ENCODE data around the gene MRGPRG. TPM values are rescaled to one million over a fixed set of nuclear protein-coding genes. Genes with fewer than 3 reads are reported as not detected.

The MRGPRG gene
- total RNA-seq, 1 experiment from 2014 or later, result not detected

DNA sequence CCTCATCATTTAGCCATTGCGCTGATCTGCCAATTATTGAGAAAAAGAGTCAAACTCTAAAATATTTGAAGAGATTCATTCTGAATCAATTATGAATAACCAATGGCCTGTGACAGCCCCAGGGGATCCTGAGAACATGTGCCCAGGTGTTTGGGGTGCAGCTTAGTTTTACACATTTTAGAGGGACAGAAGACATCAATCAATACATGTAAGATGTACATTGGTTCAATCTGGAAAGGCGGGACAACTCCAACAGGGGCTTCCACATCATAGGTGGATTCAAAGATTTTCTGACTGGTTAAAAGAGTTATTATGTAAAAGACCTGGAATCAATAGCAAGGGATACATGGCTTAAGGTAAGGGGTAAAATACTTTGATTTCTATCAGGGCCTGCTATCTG is 18.5 kb upstream of the MRGPRG start:
- H2AFZ ChIP-seq (ENCODE audit: low read length), result no peak overlapping the region
- H3K36me3 ChIP-seq (ENCODE audit: insufficient read depth, low read length), result no peaks in the 10 kb centered on the region
- H3K27me3 ChIP-seq (ENCODE audit: low read length), result no peaks in the 10 kb centered on the region
- no peak for DNase-seq
- H3K9me2 ChIP-seq (replicated peaks; ENCODE audit: insufficient read depth, low read length), result no peaks in the 10 kb centered on the region
- no peaks in the 10 kb centered on the region for H3K9me3 ChIP-seq (ENCODE audit: low read length)
- no peaks in the 10 kb centered on the region for H3K79me2 ChIP-seq (ENCODE audit: low read length)
- H4K20me1 ChIP-seq (ENCODE audit: insufficient read depth, low read depth, low read length), result no peaks in the 10 kb centered on the region
- H3K4me3 ChIP-seq (ENCODE audit: low read length), result no peak overlapping the region
- H3K27ac ChIP-seq (ENCODE audit: low read length), result no peak overlapping the region
- H3K4me1 ChIP-seq (ENCODE audit: low read length), result no peaks in the 10 kb centered on the region
- no peak overlapping the region for H3K9ac ChIP-seq (ENCODE audit: low read length)
- H3K4me2 ChIP-seq (ENCODE audit: low read depth, low read length, poor library complexity, severe bottlenecking), result no peak overlapping the region

DNA sequence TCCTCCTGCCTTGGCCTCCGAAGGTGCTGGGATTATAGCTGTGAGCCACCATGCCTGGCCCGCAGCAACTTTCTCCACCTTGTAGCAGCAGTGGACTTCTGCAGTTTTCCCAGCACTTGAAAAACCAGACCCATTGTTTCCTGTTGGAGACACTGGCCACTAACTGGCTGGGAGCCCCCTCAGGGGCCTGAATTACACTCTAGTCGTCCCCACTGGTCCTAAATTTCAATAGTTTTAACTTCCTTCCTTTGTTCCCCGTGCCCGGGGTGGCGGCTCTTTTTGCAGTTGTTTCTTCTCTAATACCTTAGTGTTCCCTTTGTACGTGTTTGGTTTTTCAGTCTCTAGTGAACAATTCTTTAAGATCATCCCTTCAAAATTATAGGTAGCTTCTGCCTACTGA is 16.2 kb upstream of the MRGPRG start:
- H3K4me2 ChIP-seq (ENCODE audit: low read depth, low read length, poor library complexity, severe bottlenecking), result no peak overlapping the region
- DNase-seq, result no peak
- no peaks in the 10 kb centered on the region for H3K36me3 ChIP-seq (ENCODE audit: insufficient read depth, low read length)
- no peaks in the 10 kb centered on the region for H3K79me2 ChIP-seq (ENCODE audit: low read length)
- no peaks in the 10 kb centered on the region for H3K4me1 ChIP-seq (ENCODE audit: low read length)
- H3K27me3 ChIP-seq (ENCODE audit: low read length), result no peaks in the 10 kb centered on the region
- H4K20me1 ChIP-seq (ENCODE audit: insufficient read depth, low read depth, low read length), result no peaks in the 10 kb centered on the region
- H3K27ac ChIP-seq (ENCODE audit: low read length), result no peak overlapping the region
- H3K9me2 ChIP-seq (replicated peaks; ENCODE audit: insufficient read depth, low read length), result no peaks in the 10 kb centered on the region
- H3K9ac ChIP-seq (ENCODE audit: low read length), result no peak overlapping the region
- H3K4me3 ChIP-seq (ENCODE audit: low read length), result no peak overlapping the region
- H3K9me3 ChIP-seq (ENCODE audit: low read length), result no peaks in the 10 kb centered on the region
- H2AFZ ChIP-seq (ENCODE audit: low read length), result no peak overlapping the region

DNA sequence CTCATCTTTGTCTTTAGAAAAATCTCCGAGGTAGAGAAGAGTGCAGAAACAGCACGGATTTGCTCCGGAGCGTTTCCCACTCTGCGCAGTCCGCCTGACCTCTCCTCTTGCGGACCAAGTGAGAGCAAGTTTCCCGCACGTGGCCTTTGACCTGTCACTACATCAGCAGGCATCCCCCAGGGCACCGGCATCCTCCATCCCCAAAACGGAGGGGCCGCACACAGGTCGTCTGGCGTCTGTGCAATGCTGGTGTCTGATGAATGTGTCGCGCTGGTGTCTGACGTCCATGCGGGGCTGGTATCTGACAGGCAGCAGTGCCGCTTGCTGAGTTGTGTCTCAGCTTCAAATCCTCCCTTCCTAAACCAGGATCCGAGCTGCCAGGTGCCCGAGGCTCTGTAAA is 14.3 kb upstream of the MRGPRG start:
- Histone ChIP-seq H3K36me3 (ENCODE audit: insufficient read depth, low read length) (no peaks in the 10 kb centered on the region), H3K9ac (ENCODE audit: low read length) (no peak overlapping the region), H3K79me2 (ENCODE audit: low read length) (no peaks in the 10 kb centered on the region), H3K4me3 (ENCODE audit: low read length) (no peak overlapping the region), H3K9me3 (ENCODE audit: low read length) (no peaks in the 10 kb centered on the region), H2AFZ (ENCODE audit: low read length) (no peak overlapping the region), H3K27me3 (ENCODE audit: low read length) (no peaks in the 10 kb centered on the region), H3K4me1 (ENCODE audit: low read length) (no peaks in the 10 kb centered on the region), H3K4me2 (ENCODE audit: low read depth, low read length, poor library complexity, severe bottlenecking) (no peak overlapping the region), H4K20me1 (ENCODE audit: insufficient read depth, low read depth, low read length) (no peaks in the 10 kb centered on the region), H3K27ac (ENCODE audit: low read length) (no peak overlapping the region), H3K9me2 (replicated peaks; ENCODE audit: insufficient read depth, low read length) (no peaks in the 10 kb centered on the region)
- DNase-seq, result no peak

DNA sequence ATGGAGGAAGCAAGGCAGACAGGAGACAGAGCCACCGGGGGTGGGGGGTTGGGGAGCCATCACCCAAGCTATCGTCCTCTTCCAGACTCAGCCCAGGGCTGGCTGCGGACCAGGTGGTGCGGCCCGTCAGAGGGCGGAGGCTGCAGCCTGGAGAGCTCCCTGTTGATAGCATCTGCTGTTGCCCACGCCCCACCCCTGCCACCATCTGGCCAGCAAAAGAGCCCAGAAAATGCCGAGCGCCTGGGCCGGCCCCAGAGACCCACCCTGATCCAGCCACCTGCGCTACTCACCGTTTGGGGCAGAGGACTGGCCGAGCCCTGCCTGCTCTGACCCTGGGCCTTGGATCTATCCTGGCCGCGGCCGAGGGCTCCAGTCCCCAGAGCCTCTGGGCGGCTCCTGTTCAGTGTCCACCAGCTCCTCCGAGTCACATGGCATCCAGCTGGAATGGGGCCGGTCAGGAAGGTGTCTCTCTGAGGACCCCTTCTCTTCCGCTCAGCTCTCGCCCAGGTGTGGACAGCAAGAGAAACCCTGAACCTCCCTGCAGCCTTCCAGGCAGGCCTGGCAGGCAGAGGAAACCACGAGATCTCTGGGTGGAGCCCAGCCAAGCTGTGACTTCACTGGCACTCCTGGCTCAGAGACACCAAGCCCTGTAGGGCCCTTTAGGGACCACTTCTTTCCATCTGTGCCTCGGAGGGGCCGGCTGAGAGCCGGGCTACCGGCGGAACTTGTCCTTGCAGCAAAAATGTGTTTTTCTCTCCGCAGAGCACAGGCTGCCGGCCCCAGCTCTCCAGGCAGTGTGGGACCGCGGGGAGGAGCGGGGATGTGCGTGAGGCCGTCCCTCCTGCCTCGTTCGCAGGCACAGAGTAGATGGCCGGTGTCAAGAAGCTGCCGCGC is 13.5 kb upstream of the MRGPRG start, which contains the start of gene MRGPRE:
TSS of gene MRGPRE (minus strand) at position 567 of the 894 bp plus-strand sequence. CDS start 3,618 bp downstream, outside the sequence.
- no peak within 1 kb of the TSS for H3K4me3 ChIP-seq (ENCODE audit: low read length)
- no peaks in the 10 kb centered on the region for H3K9me3 ChIP-seq (ENCODE audit: low read length)
- H3K36me3 ChIP-seq (ENCODE audit: insufficient read depth, low read length), result no peaks in the 10 kb centered on the region
- no peak within 1 kb of the TSS for H3K9ac ChIP-seq (ENCODE audit: low read length)
- H3K4me2 ChIP-seq (ENCODE audit: low read depth, low read length, poor library complexity, severe bottlenecking), result no peak within 1 kb of the TSS
- H3K27me3 ChIP-seq (ENCODE audit: low read length), result no peaks in the 10 kb centered on the region
- DNase-seq, result no peak
- H3K79me2 ChIP-seq (ENCODE audit: low read length), result no peaks in the 10 kb centered on the region
- H3K27ac ChIP-seq (ENCODE audit: low read length), result no peak within 1 kb of the TSS
- no peaks in the 10 kb centered on the region for H3K4me1 ChIP-seq (ENCODE audit: low read length)
- no peak within 1 kb of the TSS for H2AFZ ChIP-seq (ENCODE audit: low read length)
- H3K9me2 ChIP-seq (replicated peaks; ENCODE audit: insufficient read depth, low read length), result no peaks in the 10 kb centered on the region
- H4K20me1 ChIP-seq (ENCODE audit: insufficient read depth, low read depth, low read length), result no peaks in the 10 kb centered on the region

DNA sequence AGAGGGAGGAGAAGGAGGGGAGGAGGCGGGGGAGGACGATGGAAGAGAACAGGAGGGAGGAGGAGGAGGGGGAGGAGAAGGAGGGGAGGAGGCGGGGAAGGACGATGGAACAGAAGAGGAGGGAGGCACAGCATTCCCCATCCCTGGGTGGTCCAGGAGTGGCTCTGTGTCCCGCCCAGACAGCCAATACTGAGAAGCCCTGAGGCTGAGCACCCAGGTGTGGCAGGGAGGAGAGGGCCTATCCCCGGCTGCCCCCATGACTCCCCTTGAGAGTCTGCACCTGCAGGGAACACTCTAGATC is 12.9 kb upstream of the MRGPRG start:
- no peaks in the 10 kb centered on the region for H3K4me1 ChIP-seq (ENCODE audit: low read length)
- no peaks in the 10 kb centered on the region for H3K27me3 ChIP-seq (ENCODE audit: low read length)
- no peak overlapping the region for H3K27ac ChIP-seq (ENCODE audit: low read length)
- no peaks in the 10 kb centered on the region for H3K9me2 ChIP-seq (replicated peaks; ENCODE audit: insufficient read depth, low read length)
- H3K9me3 ChIP-seq (ENCODE audit: low read length), result no peaks in the 10 kb centered on the region
- no peak overlapping the region for H3K9ac ChIP-seq (ENCODE audit: low read length)
- no peak for DNase-seq
- no peak overlapping the region for H2AFZ ChIP-seq (ENCODE audit: low read length)
- H4K20me1 ChIP-seq (ENCODE audit: insufficient read depth, low read depth, low read length), result no peaks in the 10 kb centered on the region
- H3K36me3 ChIP-seq (ENCODE audit: insufficient read depth, low read length), result no peaks in the 10 kb centered on the region
- no peak overlapping the region for H3K4me2 ChIP-seq (ENCODE audit: low read depth, low read length, poor library complexity, severe bottlenecking)
- no peaks in the 10 kb centered on the region for H3K79me2 ChIP-seq (ENCODE audit: low read length)
- H3K4me3 ChIP-seq (ENCODE audit: low read length), result no peak overlapping the region

DNA sequence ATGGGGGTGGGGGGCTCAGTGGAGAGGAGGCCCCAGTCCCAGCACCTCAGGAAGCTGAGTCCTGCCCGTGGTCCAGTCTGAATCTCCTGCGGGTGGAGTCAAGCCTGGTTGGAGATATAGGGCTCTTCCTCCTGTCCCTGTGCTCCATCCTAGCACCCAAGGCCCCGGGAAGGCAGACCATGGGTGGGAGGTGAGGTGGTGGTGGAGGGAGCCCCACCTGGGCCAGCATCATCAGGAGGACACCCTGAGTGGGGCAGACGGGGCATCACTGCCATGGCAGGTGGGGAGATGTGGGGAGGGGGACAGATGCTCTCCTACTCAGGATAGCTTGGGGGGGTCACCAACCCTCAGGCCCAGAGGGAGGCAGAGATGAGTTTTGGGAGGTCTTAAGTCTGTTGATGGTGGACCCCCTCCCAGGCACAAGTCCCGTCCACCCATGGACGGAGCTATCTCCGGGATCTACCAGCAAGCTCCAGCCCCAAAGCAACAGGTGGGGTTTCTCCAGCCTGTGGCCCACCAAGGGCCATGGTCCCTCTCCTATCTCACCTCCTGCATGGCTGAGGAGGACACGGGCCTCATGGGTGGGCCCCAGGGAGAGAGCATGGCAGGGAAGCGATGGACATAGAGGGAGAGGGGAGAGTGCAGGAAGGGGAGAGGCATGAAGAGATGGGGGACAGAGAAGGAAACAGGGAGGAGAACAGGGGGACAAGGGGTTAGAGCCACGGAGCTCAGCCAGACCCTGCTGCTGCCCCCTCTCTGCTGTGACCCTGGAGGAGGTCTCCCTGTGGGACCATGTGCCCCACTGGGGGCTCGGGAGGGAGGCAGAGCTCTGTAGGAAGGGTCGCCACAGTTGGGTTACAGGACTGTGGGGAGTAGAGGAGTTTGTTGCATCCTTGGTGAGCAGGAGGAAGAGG is 12.3 kb upstream of the MRGPRG start:
- Histone ChIP-seq H3K27me3 (ENCODE audit: low read length) (no peaks in the 10 kb centered on the region), H3K4me2 (ENCODE audit: low read depth, low read length, poor library complexity, severe bottlenecking) (no peak overlapping the region), H3K9me3 (ENCODE audit: low read length) (no peaks in the 10 kb centered on the region), H3K4me3 (ENCODE audit: low read length) (no peak overlapping the region), H4K20me1 (ENCODE audit: insufficient read depth, low read depth, low read length) (no peaks in the 10 kb centered on the region), H3K9me2 (replicated peaks; ENCODE audit: insufficient read depth, low read length) (no peaks in the 10 kb centered on the region), H3K27ac (ENCODE audit: low read length) (no peak overlapping the region), H3K79me2 (ENCODE audit: low read length) (no peaks in the 10 kb centered on the region), H3K4me1 (ENCODE audit: low read length) (no peaks in the 10 kb centered on the region), H3K9ac (ENCODE audit: low read length) (no peak overlapping the region), H3K36me3 (ENCODE audit: insufficient read depth, low read length) (no peaks in the 10 kb centered on the region), H2AFZ (ENCODE audit: low read length) (no peak overlapping the region)
- no peak for DNase-seq

DNA sequence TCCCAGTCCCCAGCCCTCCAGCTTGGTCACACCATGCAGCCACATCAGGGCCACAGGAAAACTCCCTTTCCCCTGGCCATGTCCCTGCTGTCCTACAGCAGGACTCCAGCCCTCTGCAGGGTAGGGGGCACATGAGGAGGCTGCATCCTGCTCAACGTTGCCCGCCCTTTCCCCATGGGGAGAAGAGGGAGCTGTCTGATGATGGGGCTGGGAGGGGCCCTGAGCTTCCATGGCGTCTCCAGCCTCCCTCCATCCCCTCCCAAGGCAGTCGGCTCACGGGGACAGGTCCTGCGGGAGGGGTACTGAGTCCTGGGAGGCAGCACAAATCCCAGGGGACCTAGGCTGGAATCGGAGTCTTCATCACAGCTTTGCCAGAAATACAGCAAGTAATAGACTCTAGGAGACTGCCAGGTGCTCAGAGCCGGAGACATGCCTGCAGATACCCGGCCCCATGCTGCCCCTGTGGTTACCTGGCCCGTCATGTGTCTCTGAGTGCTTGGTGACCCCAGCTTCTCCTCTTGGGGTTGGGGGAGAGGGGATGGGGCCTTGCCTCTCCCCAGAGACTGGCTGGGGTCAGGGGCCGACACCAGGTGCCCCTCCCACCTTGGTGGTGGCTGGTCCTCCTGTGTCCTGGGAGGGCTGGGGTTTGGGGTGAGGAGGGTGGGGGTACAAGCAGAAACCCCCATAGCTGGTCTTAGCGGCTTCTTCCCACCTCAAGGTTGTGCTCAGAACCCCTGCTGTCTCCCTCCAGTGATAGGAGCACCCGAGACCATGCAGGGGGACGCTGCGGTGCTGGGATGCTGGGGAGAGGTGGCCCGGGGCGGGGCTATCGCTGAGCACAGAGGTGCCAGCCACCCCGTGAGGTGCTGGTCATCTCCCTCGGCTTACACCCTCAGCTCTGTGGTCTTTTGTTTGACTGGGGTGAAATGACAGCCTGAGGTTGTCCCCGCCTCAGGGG is 11.3 kb upstream of the MRGPRG start:
- H3K9ac ChIP-seq (ENCODE audit: low read length), result no peak overlapping the region
- H3K4me1 ChIP-seq (ENCODE audit: low read length), result no peaks in the 10 kb centered on the region
- no peak overlapping the region for H3K4me2 ChIP-seq (ENCODE audit: low read depth, low read length, poor library complexity, severe bottlenecking)
- no peaks in the 10 kb centered on the region for H3K36me3 ChIP-seq (ENCODE audit: insufficient read depth, low read length)
- H4K20me1 ChIP-seq (ENCODE audit: insufficient read depth, low read depth, low read length), result no peaks in the 10 kb centered on the region
- H3K27me3 ChIP-seq (ENCODE audit: low read length), result no peaks in the 10 kb centered on the region
- no peaks in the 10 kb centered on the region for H3K9me3 ChIP-seq (ENCODE audit: low read length)
- no peak for DNase-seq
- H3K79me2 ChIP-seq (ENCODE audit: low read length), result no peaks in the 10 kb centered on the region
- H2AFZ ChIP-seq (ENCODE audit: low read length), result no peak overlapping the region
- no peaks in the 10 kb centered on the region for H3K9me2 ChIP-seq (replicated peaks; ENCODE audit: insufficient read depth, low read length)
- no peak overlapping the region for H3K27ac ChIP-seq (ENCODE audit: low read length)
- no peak overlapping the region for H3K4me3 ChIP-seq (ENCODE audit: low read length)

Data from Karpas-422 (cell line).